Stimulated activated CD8-positive, alpha-beta memory T cell treated with anti-CD3 and anti-CD28 coated beads, Interleukin-12 subunit alpha, Interleukin-12 subunit beta, amount 100 ng/mL, for 4 hours (primary cell): Measurements from ENCODE around the gene DACT3.

Experiments used
- DNase-seq: peaks from one replicate; pipeline ENCODE4 v3.0.0-alpha.2; 2020; ENCODE audit warnings: low read depth

The DACT3 gene

GRCh38 chr19:46661020-46661731 lies at the start of gene DACT3:
Gene DACT3, minus strand, starts transcription at chr19:46661182. Its CDS starts 118 bp downstream, at chr19:46661064.
- DNase-seq = peak; percentile 100

GRCh38 chr19:46710687-46711086 lies 49.7 kb upstream of the DACT3 start:
- DNase-seq = no peak

- peak; percentile 70 for DNase-seq
Observed at GRCh38 chr19:46704379-46705076, 43.5 kb upstream of the DACT3 start.

GRCh38 chr19:46700704-46701103 lies 39.7 kb upstream of the DACT3 start:
- no peak for DNase-seq

- no peak for DNase-seq
Observed at GRCh38 chr19:46698395-46699321, 37.7 kb upstream of the DACT3 start.

- no peak for DNase-seq
Observed at GRCh38 chr19:46697204-46697960, 36.4 kb upstream of the DACT3 start.

GRCh38 chr19:46696866-46697203 lies 35.9 kb upstream of the DACT3 start:
- DNase-seq = no peak

GRCh38 chr19:46696052-46696451 lies 35.1 kb upstream of the DACT3 start:
- DNase-seq = no peak

GRCh38 chr19:46693760-46694159 lies 32.8 kb upstream of the DACT3 start:
- DNase-seq = no peak

GRCh38 chr19:46692918-46693722 lies 32.1 kb upstream of the DACT3 start:
- no peak for DNase-seq

- DNase-seq = no peak
Observed at GRCh38 chr19:46691948-46692347, 31.0 kb upstream of the DACT3 start.

GRCh38 chr19:46691104-46691503 lies 30.1 kb upstream of the DACT3 start:
- DNase-seq = no peak

GRCh38 chr19:46689358-46689757 lies 28.4 kb upstream of the DACT3 start:
- no peak for DNase-seq

- DNase-seq = no peak
Observed at GRCh38 chr19:46687438-46688145, 26.6 kb upstream of the DACT3 start.

- no peak for DNase-seq
Observed at GRCh38 chr19:46685189-46685588, 24.2 kb upstream of the DACT3 start.

- DNase-seq = no peak
Observed at GRCh38 chr19:46678110-46678732, 17.2 kb upstream of the DACT3 start.

GRCh38 chr19:46674416-46675178 lies 13.6 kb upstream of the DACT3 start:
- DNase-seq = no peak

GRCh38 chr19:46670813-46671212 lies 9.8 kb upstream of the DACT3 start:
- no peak for DNase-seq

- no peak for DNase-seq
Observed at GRCh38 chr19:46668662-46669061, 7.7 kb upstream of the DACT3 start.
